Limb (tissue), 2 donors: Measurements from ENCODE around the gene BAK1.
A peak's percentile ranks its signal among the peaks of the same experiment; 100 is the strongest.

Source experiments
- DNase-seq, 2 donors: peaks; one replicate each; pipeline ENCODE4 v3.0.0-alpha.2; 2016; ENCODE audit errors: extremely low spot score in 2 of 2

BAK1 gene

DNA sequence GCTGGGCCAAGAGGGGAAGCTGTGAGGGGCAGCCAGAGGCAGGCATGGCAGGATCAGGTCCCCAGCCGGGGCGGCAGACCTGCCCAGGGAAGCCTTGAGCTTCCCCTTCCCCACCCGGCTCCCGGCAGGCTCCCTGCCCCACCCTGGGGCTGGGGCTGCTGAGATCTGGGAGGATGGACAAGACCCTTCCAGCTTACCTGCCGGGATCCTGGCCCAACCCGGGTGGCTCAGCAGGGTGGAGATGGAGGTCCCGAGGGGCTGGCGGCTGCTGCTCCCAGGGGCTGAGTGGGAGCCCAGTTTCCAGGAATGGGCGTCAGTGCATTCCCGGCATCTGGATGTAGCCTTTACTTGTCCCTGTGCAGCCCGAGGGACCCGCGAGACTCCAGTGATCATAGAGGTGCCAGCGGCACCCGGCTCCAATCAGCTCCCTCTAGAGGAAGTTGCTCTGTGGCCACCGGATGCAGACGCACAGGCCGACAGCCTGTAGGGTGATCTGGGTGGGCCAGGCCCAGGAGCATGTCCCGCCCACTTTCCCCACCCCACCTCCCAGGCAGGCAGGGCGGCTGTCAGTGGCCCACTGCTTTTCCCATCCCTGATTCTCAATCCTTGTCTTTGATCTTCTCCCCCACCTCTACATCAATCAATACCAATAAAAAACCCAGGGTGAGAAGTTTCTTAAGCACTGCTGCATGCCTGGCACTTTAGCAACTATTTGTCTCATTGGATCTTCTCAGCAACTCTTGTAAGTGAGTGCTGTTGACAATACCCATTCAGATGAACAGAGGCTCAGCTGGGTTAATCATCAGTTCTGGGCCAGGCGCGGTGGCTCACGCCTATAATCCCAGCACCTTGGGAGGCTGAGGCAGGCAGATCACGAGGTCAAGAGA, at the start of gene BAK1:
Gene BAK1, minus strand, starts transcription at position 449 of the 887 bp plus-strand sequence. CDS start 2,672 bp downstream, outside the sequence.
- peak; percentile 89 to 90 for DNase-seq

DNA sequence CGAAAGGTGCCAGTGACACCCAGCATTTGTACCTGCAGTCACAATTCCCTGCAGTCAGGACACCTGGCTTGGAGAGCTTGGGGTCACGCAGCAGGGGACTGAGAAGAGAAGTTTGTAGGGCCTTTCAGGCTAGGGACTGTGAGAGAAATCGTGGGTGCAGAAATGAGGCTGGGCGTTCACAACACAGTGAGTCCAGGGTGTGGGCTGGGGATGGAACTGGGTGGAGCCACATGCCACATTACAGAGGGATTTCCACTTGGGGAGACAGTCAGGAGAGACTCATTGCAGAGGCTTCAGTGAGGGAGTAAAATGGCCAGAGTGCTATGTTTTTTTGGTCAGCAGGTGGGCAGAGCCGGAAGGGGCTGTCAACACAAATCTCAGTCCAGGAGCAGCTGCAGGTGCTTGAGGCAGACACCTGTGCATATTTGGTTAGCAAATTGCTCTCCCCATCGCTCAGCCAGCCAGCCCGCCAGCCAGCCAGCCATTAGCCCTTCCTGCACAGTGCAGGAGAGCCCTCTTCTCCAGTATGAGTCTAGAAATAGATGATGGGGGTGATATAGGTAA, 48.4 kb upstream of the BAK1 start:
- no peak for DNase-seq

GRCh38 chr6:33627876-33628275, 47.8 kb upstream of the BAK1 start:
- DNase-seq = no peak

DNA sequence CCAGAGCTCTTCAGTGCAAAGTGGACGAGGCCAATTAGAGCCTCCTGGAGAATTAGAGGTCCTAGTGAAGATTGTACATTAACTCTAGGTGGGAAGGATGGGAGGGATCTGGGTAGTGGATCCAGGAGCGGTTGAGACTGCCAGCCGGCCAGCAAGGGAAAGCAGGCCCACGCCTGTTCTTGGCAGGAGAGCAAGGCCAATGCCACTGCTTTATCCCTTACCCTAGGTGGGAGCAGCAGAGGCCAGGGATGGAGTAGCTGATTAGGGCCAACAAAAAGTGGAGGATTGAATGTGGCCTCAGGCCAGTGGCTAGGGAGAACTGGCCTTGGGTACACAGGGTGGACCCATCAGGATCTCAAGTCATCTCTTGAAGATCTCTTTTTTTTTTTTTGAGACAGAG, 44.8 kb upstream of the BAK1 start:
- DNase-seq = no peak

- peak in 1 of 2 donors; percentile 25 for DNase-seq
Measured at GRCh38 chr6:33623895-33624381, 43.9 kb upstream of the BAK1 start.

DNA sequence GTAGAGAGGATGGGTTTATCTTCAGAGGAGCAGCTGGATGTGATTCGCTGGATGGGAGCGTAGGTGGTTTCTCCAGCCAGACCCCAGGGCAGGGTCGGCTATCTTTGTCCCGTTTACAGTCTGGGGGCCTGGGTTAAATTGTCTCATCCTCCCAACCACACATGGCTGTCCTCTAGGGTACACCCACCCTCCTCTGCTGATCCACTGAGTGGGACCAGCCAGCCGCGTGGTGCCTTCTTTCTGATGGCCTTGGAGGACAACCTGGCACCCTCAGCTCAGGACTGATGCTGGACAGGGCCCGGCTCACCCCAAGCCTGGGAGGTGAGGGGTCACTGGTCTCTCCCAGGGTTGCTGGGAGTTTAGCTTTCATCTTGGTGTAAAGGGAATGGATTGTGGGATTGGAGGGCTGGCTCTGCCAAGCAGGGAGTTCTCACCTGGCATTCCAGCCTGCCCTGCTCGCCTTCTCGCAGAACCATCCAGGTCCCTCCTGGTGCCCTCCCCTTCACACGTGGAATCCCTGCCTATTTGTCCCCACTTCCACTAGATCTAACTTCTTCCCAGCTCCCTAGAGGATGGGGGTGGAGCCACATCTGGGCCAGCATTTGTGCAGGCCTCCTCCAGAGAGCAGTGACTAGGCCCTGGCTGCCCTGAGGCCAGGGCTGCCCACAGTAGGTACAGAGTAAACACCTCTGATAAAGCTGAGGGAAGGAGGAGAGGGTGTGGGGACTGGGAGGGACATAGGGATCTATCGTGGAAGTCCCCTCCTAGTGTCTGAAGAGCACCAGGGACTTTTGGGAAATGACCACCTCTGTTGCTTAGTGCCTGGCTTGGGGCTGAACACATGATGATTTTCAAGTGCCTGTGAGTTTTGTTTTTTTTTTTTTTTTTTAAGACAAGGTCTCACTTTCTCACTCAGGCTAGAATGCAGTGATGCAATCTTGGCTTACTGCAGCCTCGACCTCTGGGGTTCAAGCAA, 42.7 kb upstream of the BAK1 start:
- peak in 1 of 2 donors; percentile 18 for DNase-seq

DNA sequence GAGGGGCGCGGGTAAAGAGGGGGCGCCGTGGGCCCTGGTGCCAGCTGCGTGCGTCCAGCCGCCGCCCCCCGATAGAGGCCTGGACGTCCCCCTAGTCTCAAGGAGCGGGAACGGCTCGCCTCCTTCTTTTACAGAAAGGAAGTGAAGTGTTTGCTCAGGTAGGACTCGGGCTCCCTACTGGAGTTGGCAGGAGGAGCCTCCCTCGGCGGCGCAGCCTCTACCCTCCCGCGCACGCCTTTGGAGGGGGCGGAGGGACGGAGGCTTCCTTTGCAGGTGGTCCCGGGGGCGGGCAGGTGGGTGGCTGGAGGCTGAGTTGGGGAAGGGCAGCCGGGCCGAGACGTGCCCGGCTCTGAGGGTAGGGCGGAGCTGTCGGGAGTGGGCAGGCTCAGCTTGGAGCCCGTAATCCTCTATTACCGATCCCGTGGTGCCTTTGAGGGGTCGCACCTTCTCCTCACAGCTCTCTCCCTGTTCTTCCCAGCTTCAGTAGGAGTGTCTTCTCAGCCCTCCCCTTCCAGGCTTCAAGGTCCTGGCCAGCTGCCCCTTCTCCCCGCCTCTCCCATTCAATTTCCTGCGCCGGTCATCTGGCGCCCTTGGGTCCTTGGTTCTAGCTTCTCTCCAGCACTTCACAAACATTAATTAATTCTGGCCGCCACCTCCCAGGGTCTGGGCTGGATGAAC, 41.8 kb upstream of the BAK1 start:
- DNase-seq = peak in 1 of 2 donors; percentile 57

DNA sequence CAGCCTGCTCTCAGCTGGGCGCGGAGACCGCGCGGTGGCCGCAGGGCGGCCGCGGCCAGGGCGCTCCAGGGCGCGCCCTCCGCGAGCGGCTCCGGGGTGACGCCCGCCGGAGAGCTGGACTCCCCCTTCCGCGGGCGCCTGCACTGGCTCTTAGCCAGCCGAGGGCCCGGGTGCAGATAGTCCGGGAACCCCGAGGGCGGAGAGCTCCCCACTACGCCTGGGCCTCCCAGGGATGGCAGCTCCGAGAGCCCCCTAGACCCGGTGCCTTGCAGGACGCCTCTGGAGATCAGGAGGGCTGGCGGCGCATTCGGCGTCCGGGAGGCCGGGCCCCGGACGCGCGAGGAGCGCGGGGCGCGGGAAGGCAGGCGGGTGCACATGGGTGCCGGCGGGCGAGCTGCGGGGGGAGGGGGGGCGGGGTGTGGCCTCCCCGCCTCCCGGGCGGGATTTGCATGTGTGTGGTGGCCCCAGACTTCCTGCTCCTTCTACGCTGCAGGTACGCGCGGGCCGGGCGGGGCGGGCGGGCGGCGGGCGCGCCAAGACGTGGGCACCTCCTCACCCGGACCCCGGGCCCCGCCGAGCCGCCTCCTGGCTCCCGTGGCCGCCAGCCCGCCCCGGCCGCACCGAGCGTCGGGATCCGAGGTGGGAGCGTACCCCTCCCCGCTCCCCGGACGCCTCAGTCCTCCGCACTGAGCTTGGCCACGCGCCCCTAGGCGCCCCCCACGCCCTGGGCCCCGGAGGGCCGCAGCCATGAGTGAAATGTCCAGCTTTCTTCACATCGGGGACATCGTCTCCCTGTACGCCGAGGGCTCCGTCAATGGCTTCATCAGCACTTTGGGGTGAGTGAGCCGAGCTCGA, 41.0 kb upstream of the BAK1 start, which contains the start of gene ITPR3:
Gene ITPR3, plus strand, starts transcription at position 467 of the 855 bp plus-strand sequence. Its CDS starts 281 bp downstream, at position 748.
- DNase-seq = peak in 1 of 2 donors; percentile 63

- DNase-seq = no peak
Measured at GRCh38 chr6:33620158-33620855, 40.2 kb upstream of the BAK1 start.

DNA sequence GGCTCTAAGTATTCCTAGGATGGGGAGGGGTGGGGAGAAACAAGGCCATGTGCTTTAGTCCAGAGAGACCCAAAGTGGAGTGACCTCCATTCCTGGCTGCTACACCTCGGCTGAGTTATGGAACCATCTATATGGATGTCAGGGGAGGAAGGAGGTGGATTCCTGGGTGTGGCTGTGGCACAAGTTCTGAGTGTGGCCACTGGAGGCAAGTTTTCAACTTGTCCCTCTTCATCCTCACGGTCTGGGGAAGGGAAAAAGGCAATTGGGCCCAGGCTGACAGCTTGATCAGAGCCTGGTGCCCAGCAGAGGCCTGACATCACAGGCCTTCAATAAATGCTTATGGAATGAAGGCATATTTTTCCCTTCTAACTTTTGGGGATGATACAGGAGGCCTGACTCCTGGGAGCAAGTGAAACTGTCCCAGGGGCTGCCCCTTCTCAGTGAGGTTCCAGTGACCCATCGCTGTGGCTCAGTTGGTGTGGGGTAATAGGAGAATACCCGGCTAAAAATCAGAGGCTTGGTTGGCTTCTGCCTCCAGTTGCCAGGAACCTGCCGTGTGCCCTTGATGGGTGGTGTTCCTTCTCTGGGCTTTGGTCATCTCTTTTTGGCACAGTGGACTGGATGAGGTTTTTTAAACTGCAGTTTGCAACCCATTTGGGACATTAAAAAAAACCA, 39.2 kb upstream of the BAK1 start:
- no peak for DNase-seq

DNA sequence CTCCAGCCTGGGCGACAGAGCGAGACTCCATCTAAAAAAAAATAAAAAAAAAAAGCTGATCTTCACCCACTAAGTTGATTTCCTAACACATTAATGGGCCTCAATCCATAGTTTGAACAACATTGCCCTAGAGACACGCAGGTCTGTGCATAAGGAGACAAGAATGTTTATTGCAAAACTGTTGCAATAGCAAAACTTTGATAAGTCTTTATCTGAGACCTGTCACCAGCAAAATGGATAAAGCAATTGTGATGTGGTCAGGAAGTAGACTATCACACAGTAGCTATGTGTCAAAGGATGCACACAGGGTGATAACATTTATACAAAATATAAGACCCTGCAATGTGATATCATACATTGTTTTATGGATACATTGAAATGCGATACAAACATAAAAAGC, 36.8 kb upstream of the BAK1 start:
- DNase-seq = no peak

DNA sequence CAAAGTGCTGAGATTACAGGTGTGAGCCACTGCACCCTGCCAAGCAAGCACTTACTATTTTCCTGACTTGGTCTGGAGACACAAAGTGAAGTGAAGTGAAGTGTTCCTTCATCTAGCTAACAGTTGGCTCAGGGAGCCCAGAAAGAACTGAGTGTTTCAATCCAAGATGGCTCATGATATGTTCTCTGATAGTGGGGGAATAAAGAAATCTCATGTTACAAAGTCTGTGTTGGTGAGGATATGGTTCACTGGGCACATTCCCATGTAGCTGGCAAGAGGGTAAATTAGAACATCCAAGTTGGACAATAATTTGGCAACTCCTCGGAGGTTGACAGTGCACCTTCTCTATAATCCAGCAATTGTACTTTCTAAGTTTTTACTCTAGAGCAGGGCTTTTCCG, 36.0 kb upstream of the BAK1 start:
- no peak for DNase-seq

- DNase-seq = no peak
Measured at GRCh38 chr6:33613795-33614168, 33.7 kb upstream of the BAK1 start.

DNA sequence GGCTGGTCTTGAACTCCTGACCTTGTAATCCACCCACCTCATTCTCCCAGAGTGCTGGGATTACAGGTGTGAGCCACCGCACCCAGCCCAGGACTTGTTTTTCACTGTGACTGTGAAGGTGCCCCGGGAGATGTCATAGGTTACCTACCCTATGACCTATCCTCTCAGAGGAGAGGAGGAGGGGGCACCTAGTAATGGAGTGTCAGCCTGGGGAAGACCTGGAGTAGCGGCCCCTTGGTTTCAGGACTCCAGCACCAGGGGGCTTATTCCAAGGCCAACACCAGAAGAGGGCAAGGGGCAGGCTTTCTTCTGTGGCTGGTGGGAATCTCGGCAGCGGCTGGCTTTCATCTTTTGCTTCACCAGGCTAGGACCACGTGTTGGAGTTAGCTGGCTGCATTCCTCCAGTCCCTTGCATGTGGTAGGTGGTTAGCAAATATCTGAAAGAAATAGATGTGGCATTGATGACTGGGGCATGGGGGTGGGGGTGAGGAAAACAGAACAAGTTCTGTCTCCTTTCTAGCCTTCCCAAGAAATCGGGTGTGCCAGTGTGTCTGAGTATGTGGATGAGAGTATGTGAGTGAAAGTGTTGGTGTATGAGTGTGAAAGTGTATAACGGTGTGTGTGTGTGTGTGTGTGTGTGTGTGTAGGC, 33.2 kb upstream of the BAK1 start:
- DNase-seq = no peak

DNA sequence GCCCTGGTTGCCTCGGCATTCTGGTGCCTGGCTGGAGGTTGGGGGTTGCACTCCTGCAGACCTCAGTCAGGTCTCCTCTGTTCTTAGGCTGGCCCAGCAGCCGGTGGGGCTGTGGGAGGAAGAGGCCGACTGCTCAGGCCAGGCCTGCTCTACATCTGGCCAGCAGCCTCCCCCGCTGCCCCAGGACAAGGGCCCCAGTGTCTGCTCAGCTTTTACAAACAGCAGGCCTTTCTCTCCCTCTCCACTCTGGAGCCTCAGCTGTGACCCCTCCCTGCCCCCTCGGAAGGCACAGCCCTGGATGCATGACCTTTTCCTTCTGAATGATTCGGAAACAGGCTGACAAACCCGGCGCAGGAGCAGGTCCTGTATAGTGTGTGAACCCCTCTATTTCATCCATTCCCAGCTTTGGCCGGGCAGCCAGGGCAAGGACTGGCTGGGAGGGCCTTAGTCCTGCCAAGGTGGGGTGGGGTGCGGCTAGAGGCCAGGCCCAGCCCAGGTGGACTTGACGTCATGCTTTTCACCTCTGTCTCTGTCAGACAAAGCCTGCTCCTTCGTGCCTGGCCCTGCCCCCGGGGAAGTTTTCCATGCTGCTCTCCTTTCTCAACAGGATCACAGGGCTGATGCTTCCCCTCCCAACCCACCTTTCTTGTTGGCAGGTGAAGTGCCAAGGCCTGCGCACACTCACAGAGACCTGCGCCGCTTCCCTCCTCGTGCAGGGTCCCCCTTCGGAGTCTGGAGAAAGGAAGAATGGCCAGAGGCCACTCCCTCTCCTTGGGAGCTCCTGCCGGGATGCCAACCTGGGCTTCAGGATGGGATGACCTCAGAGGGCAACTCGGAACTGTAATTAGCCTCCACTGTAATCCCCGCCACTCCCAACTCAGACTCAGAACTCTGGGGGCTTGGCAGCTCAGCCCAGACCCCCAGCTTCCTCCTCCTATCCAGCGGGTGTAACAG, 31.0 kb upstream of the BAK1 start:
- no peak for DNase-seq

DNA sequence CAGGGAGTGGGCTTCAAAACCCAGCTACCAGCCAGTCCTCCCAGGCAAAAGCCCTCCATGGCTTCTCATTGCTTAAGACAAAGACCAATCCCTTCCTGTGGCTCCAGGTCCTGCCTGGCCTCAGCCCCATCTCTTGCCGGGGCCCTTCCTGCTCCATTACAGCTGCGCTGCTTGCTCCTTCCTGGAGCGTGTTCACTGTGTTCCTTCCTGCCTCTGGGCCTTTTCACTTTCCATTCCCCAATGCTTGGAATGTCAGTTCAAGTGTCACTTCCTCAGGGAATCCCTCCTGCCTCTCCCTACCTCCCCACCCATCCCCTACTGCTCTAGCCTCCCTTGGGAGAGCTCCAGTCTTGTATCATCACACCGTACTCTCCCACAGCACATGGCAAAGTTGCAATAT, 30.0 kb upstream of the BAK1 start:
- DNase-seq = no peak

DNA sequence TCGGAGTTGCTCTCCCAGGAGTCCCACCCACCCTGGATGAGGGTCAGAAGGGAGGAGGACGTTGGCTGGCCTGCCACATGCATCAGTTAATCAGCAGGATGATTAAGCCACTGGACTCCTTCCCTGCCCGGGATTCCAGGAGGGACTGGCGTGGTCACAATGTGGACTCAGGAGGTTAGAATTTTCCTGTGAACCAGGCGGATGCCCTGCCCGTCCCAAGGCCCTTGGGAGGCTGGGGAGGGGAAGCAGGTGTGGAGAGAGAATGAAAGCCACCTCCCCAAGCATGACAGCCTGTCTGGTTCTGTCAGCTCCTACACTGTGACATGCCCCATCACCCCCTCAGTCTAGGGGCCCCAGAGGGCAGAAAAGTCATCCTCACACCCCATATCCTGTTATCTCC, 29.5 kb upstream of the BAK1 start:
- no peak for DNase-seq
